HCEC 1CT (cell line): ENCODE measurements around the gene MBOAT7.
A peak's percentile ranks its signal among the peaks of the same experiment; 100 is the strongest.
"Not testable (repeated sequence)": the region's sequence is repeated elsewhere in the genome, so short reads cannot be mapped to it uniquely, and the experiment has no call there.

ENCODE experiments used
- DNase-seq: peaks from one replicate; pipeline ENCODE4 v3.0.0-alpha.2; 2017

The MBOAT7 gene

DNA sequence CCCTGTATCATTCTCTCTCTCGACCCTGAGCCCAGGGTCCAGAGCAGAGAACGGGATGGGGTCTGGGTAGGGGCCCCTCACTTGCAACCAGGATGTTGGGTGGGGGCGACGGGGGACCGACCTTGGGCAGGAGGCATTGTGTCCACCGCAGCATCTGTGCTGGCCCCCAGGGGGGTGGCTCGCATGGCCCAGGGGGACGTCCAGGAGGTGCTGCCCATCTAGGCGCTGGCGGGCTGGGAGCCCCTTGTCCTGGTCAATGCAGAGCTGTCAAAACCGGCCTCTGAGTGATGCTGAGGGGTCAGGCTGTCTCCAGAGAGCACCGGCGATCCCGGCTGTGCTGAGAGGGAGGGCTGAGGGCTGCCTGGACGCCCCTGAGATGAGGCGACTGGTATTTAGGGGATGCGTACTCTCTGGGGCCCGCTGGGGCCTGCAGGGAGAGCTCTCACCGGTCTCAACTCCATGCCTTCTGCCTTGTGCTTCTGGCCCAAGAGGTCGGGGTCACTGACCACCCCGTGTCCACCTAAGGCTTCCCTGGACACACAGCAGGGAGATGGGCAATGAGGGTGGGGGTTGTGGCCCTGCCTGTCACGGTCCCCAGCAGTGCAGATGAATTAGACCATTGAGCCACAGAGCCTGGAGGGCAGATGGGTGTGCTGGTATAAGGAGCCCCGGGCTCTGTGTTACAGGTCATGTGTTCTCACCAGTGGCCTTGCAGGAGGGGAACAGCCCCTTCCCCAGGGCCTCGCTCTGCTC lies 19.9 kb upstream of the MBOAT7 start:
- DNase-seq = peak; percentile 10

DNA sequence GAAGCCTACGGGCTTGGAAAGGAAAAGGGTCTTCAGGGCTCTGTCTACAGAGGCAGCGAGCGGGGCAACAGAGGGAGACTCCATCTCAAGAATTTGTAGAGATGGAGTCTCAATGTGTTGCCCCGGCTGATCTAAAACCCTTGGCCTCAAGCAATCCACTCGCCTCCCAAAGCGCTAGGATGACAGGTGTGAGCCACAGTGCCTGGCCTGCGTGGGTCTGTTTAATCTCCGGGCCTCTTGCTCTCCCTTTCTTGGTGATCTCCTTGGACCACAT lies 19.3 kb upstream of the MBOAT7 start:
- peak; percentile 19 for DNase-seq

DNA sequence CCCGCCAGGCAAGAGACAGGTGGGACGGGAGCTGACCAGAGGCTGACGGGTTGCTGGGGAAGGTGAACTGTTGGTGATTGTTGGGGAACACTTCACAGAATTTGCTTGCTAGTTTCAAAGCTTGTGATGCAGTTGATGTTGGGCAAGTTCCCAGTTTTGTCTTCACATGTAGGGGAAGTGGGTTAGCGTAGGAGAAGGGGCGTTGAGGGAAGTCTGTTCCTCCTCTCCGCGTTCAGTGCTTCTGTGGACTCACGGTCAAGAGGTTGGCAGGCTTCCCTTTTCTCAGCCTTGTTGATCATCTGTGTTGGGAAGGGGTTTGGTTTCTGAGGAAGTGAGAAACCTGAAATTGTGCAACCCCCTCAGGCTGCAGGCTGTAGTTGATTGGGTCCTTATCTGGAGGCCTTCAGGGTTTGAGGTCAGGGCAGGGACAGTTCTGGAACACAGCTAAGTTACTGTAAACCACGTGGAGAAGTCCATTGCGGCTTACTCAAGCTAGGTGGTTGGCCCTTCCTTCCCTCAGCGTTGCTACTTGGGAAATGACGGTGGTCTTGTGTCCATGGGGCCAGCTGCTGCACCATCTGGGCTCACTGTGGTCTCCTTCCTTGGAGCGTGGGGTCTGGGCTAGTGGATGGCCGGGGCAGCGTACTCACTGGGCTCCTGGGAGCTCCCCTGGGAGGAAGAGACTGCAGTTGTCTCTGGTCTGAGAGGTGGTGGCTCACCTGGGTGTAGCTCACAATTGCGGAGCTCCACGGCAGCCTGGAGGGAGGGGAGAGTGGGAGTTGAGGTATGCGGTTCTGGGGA lies 18.8 kb upstream of the MBOAT7 start:
- DNase-seq = peak; percentile 37

DNA sequence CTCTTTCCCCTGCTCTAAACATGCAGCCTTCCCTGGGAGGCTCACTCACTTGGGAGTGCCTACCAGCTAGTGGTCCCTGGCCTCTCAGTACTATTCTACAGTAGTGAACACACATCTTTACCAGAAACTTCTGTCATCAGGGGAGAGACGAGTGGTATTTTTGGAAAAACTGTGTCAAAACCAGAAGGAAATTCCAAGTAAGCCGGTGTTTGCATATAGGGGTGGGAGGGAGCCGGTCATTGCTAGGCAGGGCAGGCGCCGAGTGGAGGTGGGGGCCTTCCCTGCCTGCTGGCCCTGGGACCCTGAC lies 18.2 kb upstream of the MBOAT7 start:
- DNase-seq = no peak

DNA sequence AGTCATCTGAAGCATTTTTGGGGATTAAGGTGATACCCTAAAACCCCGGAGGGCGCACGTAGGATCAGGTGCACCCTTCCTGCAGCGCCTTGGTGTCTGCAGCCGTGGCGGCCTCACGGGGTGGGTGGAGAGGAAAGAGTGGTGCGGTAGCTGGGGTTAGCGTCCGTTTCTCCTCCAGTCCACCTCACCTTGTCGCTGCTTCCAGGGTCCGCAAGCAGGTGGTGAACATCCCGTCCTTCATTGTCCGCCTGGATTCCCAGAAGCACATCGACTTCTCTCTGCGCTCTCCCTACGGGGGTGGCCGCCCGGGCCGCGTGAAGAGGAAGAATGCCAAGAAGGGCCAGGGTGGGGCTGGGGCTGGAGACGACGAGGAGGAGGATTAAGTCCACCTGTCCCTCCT lies 17.8 kb upstream of the MBOAT7 start:
- DNase-seq = not testable (repeated sequence)

DNA sequence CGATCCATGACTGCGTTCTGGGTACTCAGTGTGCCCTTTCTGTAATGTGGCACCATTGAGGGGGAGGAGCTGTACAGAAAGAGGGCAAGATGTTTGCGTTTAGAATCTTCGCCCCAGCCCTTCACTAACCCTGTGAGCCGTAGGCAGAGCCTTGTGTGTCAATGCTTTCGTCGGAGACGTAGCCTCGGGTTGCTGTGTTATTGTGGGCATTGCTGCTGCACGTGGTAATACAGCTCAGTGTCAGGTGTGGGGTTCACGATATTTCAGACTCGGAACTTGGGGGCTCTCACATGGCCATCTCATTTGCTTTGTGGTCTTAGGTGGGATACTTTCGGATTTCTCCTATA lies 17.4 kb upstream of the MBOAT7 start:
- no peak for DNase-seq

DNA sequence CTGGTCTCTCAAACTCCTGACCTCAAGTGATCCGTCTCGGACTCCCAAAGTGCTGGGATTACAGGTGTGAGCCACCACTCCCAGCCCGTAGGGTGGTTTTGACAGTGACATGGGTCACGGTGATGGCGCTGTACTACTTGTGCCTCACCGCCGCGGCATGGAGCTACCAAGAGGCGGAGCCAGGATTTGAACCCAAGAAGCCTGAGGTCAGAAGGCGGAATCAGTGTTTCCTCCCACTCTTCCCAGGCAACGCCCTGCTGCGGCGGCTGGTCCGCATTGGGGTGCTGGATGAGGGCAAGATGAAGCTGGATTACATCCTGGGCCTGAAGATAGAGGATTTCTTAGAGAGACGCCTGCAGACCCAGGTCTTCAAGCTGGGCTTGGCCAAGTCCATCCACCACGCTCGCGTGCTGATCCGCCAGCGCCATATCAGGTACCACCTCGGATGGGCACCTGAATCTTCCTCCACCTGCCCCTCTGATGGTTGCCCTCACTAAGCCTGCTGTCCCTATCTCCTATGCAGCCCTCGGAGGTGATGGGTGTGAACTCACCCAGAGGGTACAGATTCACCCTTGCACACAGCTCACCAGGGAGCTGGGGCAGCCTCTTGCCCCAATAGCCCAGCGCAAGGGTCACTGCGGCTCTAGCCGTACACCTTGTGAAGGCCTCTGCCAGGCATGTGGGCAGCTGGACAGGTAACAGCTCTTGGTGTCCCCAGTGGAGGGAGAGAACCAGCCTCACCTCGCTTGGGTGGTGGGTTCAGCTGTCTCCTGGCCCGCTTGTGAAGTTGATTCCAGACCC lies 16.9 kb upstream of the MBOAT7 start:
- no peak for DNase-seq

DNA sequence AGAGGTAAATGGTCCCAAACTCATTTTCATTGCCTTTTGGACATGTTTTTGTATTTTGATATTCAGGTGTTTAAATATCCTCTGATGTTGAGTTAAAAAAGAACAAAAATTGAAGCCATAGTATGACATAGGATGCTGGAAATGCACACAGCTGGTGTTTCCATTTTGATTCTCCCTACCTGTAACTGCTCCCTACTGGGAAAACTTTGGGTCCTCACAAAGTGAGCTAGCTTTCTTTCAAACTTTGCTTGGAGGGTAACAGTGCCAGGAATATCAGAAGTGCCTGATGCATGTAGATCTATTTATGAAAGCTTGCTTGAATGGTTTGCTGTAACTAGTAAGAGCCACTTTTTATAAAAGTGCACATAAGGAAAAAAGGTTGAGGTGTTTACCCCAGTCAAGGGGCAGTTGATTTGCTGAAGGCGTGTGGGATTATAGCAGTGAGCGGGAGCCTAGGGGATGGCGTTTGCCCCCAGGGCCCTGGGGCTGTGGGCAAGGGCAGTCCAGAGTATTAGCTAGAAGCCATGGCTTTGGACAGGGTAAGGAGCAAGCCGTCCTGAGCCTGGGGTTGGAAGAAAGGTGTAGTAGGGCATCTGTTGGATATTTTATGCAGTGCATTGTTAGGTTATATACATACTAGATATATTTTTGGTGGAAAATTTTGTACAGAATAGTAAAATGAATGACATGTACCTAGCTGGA lies 15.5 kb upstream of the MBOAT7 start:
- DNase-seq = no peak

DNA sequence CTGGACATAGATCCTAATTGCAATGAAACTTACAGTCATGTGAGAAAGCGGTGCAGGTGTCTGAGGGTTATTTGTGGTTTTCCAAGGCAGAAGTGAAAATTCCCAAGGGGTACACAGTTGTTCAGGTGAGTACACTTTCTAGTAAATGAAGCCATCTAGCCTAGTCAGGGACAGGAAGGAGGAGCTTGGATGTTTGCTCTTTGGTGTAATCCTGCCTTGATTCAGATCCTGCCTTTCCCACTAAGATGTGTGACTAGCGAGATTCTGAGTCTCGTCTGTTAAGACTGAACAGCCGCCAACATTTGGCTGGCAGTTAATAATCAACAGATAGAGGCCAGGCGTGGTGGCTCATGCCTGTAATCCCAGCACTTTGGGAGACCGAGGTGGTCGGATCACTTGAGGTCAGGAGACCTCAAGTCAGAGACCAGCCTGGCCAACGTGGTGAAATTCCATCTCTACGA lies 13.8 kb upstream of the MBOAT7 start:
- no peak for DNase-seq

DNA sequence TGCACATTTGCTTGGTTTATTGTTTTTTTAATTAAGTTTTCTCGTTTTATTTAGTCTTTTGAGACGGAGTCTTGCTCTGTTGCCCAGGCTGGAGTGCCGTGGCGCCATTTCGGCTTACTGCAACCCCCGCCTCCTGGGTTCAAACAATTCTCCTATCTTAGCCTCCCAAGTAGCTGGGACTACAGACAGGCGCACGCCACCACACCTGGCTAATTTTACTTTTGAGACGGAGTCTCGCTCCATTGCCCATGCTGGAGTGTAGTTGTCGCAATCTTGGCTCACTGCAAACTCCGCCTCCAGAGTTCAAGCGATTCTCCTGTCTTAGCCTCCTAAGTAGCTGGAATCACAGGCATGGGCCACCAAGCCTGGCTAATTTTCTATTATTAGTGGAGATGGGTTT lies 12.6 kb upstream of the MBOAT7 start:
- DNase-seq = no peak

DNA sequence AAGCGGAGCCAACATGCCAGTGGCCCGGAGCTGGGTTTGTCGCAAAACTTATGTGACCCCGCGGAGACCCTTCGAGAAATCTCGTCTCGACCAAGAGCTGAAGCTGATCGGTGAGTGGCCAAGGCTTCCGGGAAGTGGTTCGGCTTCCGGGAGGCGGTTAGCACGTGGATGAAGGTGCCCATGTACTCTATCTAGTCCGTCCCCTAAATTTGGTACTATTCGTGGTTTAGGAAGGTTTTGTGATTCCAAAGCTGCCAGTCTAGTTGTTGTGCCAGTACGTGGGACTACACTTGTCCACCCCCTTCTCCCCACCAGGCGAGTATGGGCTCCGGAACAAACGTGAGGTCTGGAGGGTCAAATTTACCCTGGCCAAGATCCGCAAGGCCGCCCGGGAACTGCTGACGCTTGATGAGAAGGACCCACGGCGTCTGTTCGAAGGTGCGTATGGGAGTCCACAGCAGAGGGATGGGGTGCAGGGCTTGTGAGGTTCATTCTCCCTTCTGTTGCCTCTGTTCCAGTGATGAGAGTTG lies 11.9 kb upstream of the MBOAT7 start:
- DNase-seq = no peak

DNA sequence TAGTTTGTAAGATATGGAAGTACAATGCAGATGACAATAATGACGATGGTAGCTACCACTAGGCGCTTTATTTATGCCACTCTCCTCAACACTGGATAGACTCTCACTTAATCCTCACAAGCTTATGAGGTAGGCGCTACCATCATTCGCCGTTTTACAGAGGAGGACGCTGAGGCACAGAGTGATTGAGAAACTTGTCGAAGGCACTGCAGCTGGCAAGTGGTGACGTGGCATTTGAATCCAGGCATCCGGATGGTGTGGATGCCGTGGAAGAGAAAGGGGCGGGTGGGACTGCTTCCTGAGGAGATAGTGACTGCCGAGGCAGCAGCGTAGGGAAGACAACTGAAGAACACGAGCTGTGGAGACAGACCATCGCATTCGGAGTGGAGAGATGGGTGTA lies 10.0 kb upstream of the MBOAT7 start:
- no peak for DNase-seq

DNA sequence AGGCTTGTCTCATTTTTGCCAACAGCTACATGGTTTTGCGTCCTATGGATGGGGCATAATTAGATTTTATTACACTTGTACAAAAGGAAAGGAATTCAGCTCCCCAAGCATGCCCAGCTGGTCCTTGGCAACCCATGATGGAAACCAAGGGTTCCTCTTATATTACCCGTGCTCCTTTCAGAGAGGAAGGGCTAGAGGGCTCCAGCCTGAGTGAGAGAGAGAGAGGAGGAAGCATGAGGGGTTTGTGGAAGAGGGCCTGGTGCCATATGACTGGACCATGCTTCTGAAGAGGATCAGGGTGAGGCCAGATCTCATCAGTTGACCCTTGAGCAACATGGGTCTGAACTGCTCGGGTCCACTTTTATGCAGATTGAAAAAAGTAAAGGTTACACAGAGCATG lies 7.7 kb upstream of the MBOAT7 start:
- DNase-seq = no peak

DNA sequence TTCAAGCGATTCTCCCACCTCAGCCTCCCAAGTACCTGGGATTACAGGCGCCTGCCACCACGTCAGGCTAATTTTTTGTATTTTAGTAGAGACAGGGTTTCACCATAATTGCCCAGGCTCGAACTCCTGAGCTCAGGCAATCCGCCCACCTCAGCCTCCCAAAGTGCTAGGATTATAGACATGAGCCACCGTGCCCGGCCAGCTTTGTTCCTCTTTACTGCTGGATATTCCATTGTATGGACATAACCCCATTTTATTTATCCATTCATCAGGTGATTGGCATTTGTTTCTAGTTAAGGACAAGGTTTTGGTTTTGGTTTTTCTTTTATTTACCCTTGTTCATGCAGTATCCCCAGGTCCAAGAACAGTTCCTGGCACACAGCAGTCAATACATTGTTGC lies 7.2 kb upstream of the MBOAT7 start:
- no peak for DNase-seq

DNA sequence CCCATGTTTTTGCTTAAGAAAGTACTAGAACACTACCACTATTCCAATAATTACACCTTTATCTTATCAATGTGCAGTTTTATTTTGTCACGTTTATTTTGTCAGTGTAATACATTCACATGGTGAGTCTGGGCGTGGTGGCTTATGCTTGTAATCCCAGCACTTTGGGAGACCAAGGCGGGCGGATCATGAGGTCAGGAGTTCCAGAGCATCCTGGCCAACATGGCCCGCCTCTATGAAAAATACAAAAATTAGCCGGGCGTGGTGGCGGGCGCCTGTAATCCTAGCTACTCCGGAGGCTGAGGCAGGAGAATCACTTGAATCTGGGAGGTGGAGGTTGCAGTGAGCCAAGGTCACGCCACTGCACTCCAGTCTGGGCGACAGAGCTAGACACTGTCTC lies 5.1 kb upstream of the MBOAT7 start:
- DNase-seq = not testable (repeated sequence)

DNA sequence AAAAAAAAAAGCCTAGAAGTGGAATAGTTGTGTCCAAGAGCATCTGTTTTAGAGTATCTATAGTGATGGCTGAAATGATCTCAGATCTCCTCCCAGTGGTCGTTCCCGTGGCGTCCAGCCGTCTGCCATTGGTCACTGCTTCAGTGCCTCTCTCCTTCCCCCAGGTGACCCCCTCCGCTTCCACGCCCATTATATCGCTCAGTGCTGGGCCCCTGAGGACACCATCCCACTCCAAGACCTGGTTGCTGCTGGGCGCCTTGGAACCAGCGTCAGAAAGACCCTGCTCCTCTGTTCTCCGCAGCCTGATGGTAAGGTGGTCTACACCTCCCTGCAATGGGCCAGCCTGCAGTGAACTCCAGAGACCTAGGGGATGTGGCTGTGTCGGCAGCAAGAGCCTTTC lies 3.6 kb upstream of the MBOAT7 start:
- DNase-seq = no peak

DNA sequence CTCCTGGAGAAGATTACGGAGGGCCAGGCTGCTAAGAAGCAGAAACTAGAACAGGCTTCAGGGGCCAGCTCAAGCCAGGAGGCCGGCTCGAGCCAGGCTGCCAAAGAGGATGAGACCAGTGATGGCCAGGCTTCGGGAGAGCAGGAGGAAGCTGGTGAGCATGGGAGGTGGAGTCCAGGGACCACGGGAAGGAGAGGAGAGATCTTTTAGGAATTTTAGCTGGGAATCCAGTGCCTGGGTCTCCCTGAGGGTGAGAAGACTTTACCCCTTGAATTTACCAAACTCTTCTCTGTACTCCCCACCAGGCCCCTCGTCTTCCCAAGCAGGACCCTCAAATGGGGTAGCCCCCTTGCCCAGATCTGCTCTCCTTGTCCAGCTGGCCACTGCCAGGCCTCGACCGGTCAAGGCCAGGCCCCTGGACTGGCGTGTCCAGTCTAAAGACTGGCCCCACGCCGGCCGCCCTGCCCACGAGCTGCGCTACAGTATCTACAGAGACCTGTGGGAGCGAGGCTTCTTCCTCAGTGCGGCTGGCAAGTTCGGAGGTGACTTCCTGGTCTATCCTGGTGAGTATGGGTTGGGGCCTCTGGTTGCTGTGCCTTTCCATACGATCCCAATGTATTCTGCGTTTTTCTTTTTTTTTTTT lies 2.6 kb upstream of the MBOAT7 start:
- DNase-seq = peak; percentile 9

DNA sequence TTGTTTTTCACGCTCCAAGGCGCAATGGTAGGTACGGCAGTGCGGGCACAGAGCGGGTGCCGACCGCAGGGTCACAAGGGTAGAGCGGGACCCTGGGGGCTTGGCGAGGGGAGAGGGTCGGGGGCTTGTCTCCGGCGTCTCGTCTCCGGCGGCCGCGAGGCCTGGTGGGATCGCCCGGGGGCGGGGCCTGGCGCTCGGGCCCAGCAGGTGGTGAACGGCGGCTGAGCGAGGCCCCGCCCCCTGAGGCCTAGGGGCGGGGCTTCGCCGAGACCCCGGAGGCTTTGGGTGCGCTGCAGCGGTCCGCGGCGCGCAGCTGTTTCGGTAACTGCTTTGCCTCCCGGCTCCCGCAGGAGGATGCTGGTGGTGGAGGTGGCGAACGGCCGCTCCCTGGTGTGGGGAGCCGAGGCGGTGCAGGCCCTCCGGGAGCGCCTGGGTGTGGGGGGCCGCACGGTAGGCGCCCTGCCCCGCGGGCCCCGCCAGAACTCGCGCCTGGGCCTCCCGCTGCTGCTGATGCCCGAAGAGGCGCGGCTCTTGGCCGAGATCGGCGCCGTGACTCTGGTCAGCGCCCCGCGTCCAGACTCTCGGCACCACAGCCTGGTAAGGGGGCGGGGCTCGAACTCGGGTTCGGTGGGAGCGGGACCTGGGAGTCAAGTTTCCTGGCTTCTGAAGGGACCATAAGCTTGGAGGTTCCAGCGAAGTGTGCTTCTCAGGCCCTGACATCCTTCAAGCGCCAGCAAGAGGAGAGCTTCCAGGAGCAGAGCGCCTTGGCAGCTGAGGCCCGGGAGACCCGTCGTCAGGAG lies 1.8 kb upstream of the MBOAT7 start, which contains the start of gene TSEN34:
Gene TSEN34, plus strand, starts transcription at position 298 of the 800 bp plus-strand sequence. Its CDS starts 57 bp downstream, at position 355.
- DNase-seq = peak; percentile 73

DNA sequence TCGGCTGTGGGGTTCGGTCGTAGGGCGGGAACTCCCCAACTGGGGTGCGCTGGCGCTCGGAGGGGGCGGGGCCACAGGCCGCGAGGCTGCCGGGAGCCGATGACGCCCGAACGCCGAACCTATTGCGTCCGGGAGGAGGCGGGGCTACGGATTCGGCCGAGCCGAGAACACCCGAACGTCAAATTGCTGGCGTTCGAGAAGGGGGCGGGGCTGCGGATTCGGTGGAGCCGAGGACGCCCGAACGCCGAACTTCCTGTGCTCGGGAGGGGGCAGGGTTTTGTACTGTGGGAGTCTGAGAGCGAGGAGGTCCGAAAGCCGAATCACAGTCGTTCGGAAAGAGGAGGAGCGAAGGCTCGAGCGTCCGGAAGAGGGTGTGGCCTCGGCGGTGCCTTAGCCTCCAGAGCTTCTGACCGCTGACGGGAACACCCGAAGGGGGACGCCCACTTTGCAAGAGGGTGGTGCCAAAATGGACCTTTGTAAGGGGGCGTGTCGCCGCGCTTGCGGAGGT lies 1.2 kb upstream of the MBOAT7 start:
- DNase-seq = peak; percentile 99

DNA sequence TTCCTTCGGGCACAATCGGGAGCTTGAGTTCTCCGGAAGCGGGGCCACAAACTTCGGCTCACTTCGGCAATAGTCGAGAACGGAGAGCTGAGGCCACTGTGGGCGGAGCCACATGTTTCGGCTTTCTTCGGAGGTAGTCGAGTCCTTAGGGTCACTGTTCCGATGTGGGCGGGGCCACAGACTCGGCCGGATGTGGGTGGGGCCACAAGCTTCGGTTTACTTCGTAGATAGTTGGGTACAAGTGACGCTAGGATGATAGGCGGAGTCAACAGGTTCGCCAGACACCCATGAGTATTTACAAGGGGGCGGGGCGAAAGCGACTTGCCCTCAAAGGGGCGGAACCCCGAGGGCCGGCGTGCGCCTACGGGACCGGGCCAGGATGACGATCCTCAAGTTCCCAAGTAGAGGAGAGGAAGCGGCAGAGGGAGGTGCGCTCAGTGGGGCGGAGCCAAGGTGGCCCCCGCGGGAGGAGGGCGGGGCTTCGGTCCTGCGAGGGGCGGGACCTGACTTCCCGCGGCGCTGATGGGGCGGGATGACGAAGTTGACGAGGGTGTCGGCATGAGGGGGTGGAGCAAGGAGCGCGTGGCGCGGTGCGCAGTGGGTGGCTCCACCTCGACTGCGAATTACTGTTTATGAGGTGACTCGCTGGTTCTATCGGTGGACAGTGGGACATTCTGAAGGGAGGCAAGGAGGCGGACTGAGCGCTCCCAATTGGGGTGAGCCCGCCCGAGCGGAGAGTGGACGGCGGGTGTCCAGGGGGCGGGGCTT lies 539 bp upstream of the MBOAT7 start:
- peak; percentile 99 for DNase-seq
